NCI-H69 (cell line): ENCODE results near the gene SCG3.
A peak's percentile ranks its signal among the peaks of the same experiment; 100 is the strongest.
"Not testable (repeated sequence)": the region's sequence is repeated elsewhere in the genome, so short reads cannot be mapped to it uniquely, and the experiment has no call there.

ENCODE experiments used
- DNase-seq: peaks from one replicate; lab custom pipeline; 2025; lab: John Stamatoyannopoulos, UW

SCG3 gene

GRCh38 chr15:51681303-51681963 is at the start of gene SCG3:
Gene SCG3, plus strand, starts transcription at chr15:51681503. Its CDS starts 253 bp downstream, at chr15:51681756.
- DNase-seq, result peak; percentile 98

- DNase-seq, result no peak
Measured at GRCh38 chr15:51634591-51635198, 46.6 kb upstream of the SCG3 start.

- no peak for DNase-seq
Measured at GRCh38 chr15:51641490-51642130, 39.7 kb upstream of the SCG3 start.

- no peak for DNase-seq
Measured at GRCh38 chr15:51642696-51643095, 38.6 kb upstream of the SCG3 start.

GRCh38 chr15:51647128-51647562 is 34.2 kb upstream of the SCG3 start:
- peak; percentile 99 for DNase-seq

- not testable (repeated sequence) for DNase-seq
Measured at GRCh38 chr15:51648101-51648500, 33.2 kb upstream of the SCG3 start.

GRCh38 chr15:51648643-51649042 is 32.7 kb upstream of the SCG3 start:
- not testable (repeated sequence) for DNase-seq

GRCh38 chr15:51649659-51650521 is 31.4 kb upstream of the SCG3 start:
- DNase-seq, result peak; percentile 91

- no peak for DNase-seq
Measured at GRCh38 chr15:51652084-51652668, 29.1 kb upstream of the SCG3 start.

GRCh38 chr15:51655401-51656057 is 25.8 kb upstream of the SCG3 start:
- DNase-seq, result not testable (repeated sequence)

GRCh38 chr15:51658664-51659063 is 22.6 kb upstream of the SCG3 start:
- no peak for DNase-seq

- DNase-seq, result no peak
Measured at GRCh38 chr15:51661072-51661471, 20.2 kb upstream of the SCG3 start.

- DNase-seq, result no peak
Measured at GRCh38 chr15:51667478-51667877, 13.8 kb upstream of the SCG3 start.

GRCh38 chr15:51668446-51668845 is 12.9 kb upstream of the SCG3 start:
- DNase-seq, result no peak

- no peak for DNase-seq
Measured at GRCh38 chr15:51669381-51669780, 11.9 kb upstream of the SCG3 start.

GRCh38 chr15:51672155-51672687 is 9.1 kb upstream of the SCG3 start:
- peak; percentile 55 for DNase-seq

- no peak for DNase-seq
Measured at GRCh38 chr15:51672913-51673857, 8.1 kb upstream of the SCG3 start.

- DNase-seq, result no peak
Measured at GRCh38 chr15:51675234-51675633, 6.1 kb upstream of the SCG3 start.

GRCh38 chr15:51677021-51677420 is 4.3 kb upstream of the SCG3 start:
- DNase-seq, result no peak

- no peak for DNase-seq
Measured at GRCh38 chr15:51677452-51677851, 3.9 kb upstream of the SCG3 start.
